Glutamatergic neuron (in vitro differentiated cells): ENCODE data around the gene C10orf53. TPM values are rescaled to one million over a fixed set of nuclear protein-coding genes. Genes with fewer than 3 reads are reported as not detected.

Source experiments
- DNase-seq: peaks from one replicate; pipeline ENCODE4 v3.0.0; 2022
- H3K27ac Mint-ChIP-seq: one replicate; pipeline ENCODE4 v1.8.0; 2020; ENCODE audit warnings: mild to moderate bottlenecking, mixed read lengths, inconsistent platforms; ENCODE audit not compliant: unreplicated experiment
- H3K27me3 Mint-ChIP-seq: one replicate; pipeline ENCODE4 v1.8.0; 2020; ENCODE audit warnings: mild to moderate bottlenecking, moderate library complexity, mixed read lengths, inconsistent platforms; ENCODE audit not compliant: unreplicated experiment
- H3K36me3 Mint-ChIP-seq: one replicate; pipeline ENCODE4 v1.8.0; 2020; ENCODE audit warnings: mild to moderate bottlenecking, mixed read lengths, inconsistent platforms; ENCODE audit not compliant: unreplicated experiment
- H3K4me1 Mint-ChIP-seq: one replicate; pipeline ENCODE4 v1.8.0; 2020; ENCODE audit warnings: mild to moderate bottlenecking, low read depth, mixed read lengths, inconsistent platforms; ENCODE audit not compliant: unreplicated experiment
- H3K4me3 Mint-ChIP-seq: one replicate; pipeline ENCODE4 v1.8.0; 2020; ENCODE audit warnings: mild to moderate bottlenecking, mixed read lengths, inconsistent platforms; ENCODE audit not compliant: unreplicated experiment
- H3K9me3 Mint-ChIP-seq: one replicate; pipeline ENCODE4 v1.8.0; 2020; ENCODE audit warnings: mild to moderate bottlenecking, moderate library complexity, mixed read lengths, inconsistent platforms; ENCODE audit not compliant: unreplicated experiment
- CTCF ChIP-seq: fragments of 200-600 bp; sonication (generic); IDR thresholded peaks from one replicate; pipeline ENCODE4 v1.5.0; 2021; ENCODE audit not compliant: partially characterized antibody, unreplicated experiment
- total RNA-seq: library from RNA; stranded (reverse); fragmentation: NEBNext Ultra II Directional; extraction: Animal tissue kit (Norgen Biotek cat#: 25700); gene quantifications from one replicate; pipeline ENCODE4 v1.2.1, GENCODE V29; 2021; ENCODE audit not compliant: unreplicated experiment

Gene C10orf53
- total RNA-seq, 1 donor from 2014 or later, result 0.25 TPM

GRCh38 chr10:49746626-49747302 is 67.3 kb downstream of the C10orf53 start:
- peaks cover 5% of the 10 kb centered on the region for H3K4me1 Mint-ChIP-seq
- H3K4me3 Mint-ChIP-seq, result no peak overlapping the region
- peaks cover 14% of the 10 kb centered on the region for H3K27me3 Mint-ChIP-seq
- TF ChIP-seq CTCF, result no peak
- H3K9me3 Mint-ChIP-seq, result peaks cover 6% of the 10 kb centered on the region
- no peak overlapping the region for H3K27ac Mint-ChIP-seq
- no peak for DNase-seq
- H3K36me3 Mint-ChIP-seq, result peaks cover 2% of the 10 kb centered on the region

Other genes starting within 250 kb of the C10orf53 start
- 27.5 TPM for gene ERCC6, start 140.5 kb upstream of the C10orf53 start, total RNA-seq
- 21.5 TPM for gene SLC18A3, start 69.3 kb upstream of the C10orf53 start, total RNA-seq
- gene CHAT, start 65.6 kb upstream of the C10orf53 start, total RNA-seq, result 15.4 TPM
- 2.5 TPM for gene OGDHL, start 82.7 kb downstream of the C10orf53 start, total RNA-seq